Esophagus squamous epithelium (tissue), 5 donors: ENCODE data around the gene PRKCA. TPM values are rescaled to one million over a fixed set of nuclear protein-coding genes. Genes with fewer than 3 reads are reported as not detected.

Experiments used
- DNase-seq: peaks from one replicate; lab custom pipeline; 2025; lab: John Stamatoyannopoulos, UW
- H3K27ac ChIP-seq, 4 donors: fragments of 200-600 bp; sonication (generic); one replicate each; pipeline ENCODE4 v1.5.1; 2016 to 2019; ENCODE audit warnings: mild to moderate bottlenecking in 1 of 4
- H3K27me3 ChIP-seq, 4 donors: fragments of 200-600 bp; sonication (generic); 1 replicate in 3 of 4; 2 replicates in 1 of 4; pipeline versions ENCODE4 v1.5.1 to v1.6.0; 2017 to 2021; ENCODE audit warnings: antibody characterized with exemption in 1 of 4
- H3K36me3 ChIP-seq, 3 donors: fragments of 200-600 bp; sonication (generic); one replicate each; pipeline ENCODE4 v1.5.1; 2016 to 2019
- H3K4me1 ChIP-seq, 3 donors: fragments of 200-600 bp; sonication (generic); one replicate each; pipeline ENCODE4 v1.5.1; 2017 to 2019
- H3K4me3 ChIP-seq, 4 donors: fragments of 200-600 bp; sonication (generic); 1 replicate in 3 of 4; 2 replicates in 1 of 4; pipeline ENCODE4 v1.5.1; 2016 to 2019; ENCODE audit warnings: mild to moderate bottlenecking in 2 of 4, moderate library complexity in 1 of 4
- H3K9me3 ChIP-seq, 3 donors: fragments of 200-600 bp; sonication (generic); one replicate each; pipeline ENCODE4 v1.5.1; 2016 to 2019
- CTCF ChIP-seq, 6 experiments: fragments of 450-650 bp in 4 of 6; fragments of 200-600 bp in 2 of 6; sonication (generic) in 2 of 6; IDR thresholded peaks; one replicate each; pipeline ENCODE4 v1.5.1; 2016 to 2019; ENCODE audit warnings: antibody characterized with exemption in 6 of 6, mild to moderate bottlenecking in 4 of 6, moderate library complexity in 4 of 6
- POLR2A ChIP-seq, 4 donors: fragments of 450-650 bp; IDR thresholded peaks; one replicate each; pipeline ENCODE4 v1.6.1; 2017; ENCODE audit warnings: antibody characterized with exemption in 4 of 4, mild to moderate bottlenecking in 4 of 4, moderate library complexity in 3 of 4
- WGBS, 2 donors: methylation state at CpG; one replicate each; pipeline ENCODE4 v1.1.5; 2018; 5-methylcytosine and 5-hydroxymethylcytosine counted together
- intact Hi-C: fragments of 100-400 bp; cut with DNase I; formaldehyde crosslinking; loops from one replicate; pipeline ENCODE4 v1.15.0; 2022
- total RNA-seq, 4 donors: library from RNA; depleted of rRNA; stranded (reverse); fragments of >200 nt; gene quantifications; one replicate each; pipeline ENCODE4 v1.1.0, GENCODE V29; 2016
- donor health status: DM: yes; HTN: yes; CAD: no.

Gene PRKCA
- total RNA-seq, 4 donors from 2014 or later: 2.4 to 9.2 (median 4.2) TPM

GRCh38 chr17:66365903-66366302, 63.5 kb downstream of the PRKCA start:
- intact Hi-C loops: no loop called here
- H3K9me3 ChIP-seq: no peaks in the 10 kb centered on the region
- TF ChIP-seq POLR2A (IDR thresholded peaks at IDR 0.05) (no peak), CTCF (IDR thresholded peaks at IDR 0.05) (no peak)
- WGBS, 2 donors: 51 to 86% methylated on average over 2 of the region's 2 CpGs
- no peak for DNase-seq
- H3K4me3 ChIP-seq: no peak overlapping the region
- H3K27me3 ChIP-seq: peaks cover 0 to 11% (median 0%) of the 10 kb centered on the region in 4 donors
- no peaks in the 10 kb centered on the region for H3K36me3 ChIP-seq
- H3K27ac ChIP-seq: no peak overlapping the region
- H3K4me1 ChIP-seq: peaks cover 0 to 14% (median 0%) of the 10 kb centered on the region in 3 donors

- H3K4me1 ChIP-seq: peaks cover 0 to 14% (median 0%) of the 10 kb centered on the region in 3 donors
- no peak for TF ChIP-seq CTCF (IDR thresholded peaks at IDR 0.05)
- TF ChIP-seq POLR2A (IDR thresholded peaks at IDR 0.05): no peak
- no peak overlapping the region for H3K27ac ChIP-seq
- no peaks in the 10 kb centered on the region for H3K9me3 ChIP-seq
- intact Hi-C loops: no loop called here
- DNase-seq: no peak
- WGBS, 2 donors: 64 to 78% methylated on average over 2 of the region's 2 CpGs
- no peaks in the 10 kb centered on the region for H3K36me3 ChIP-seq
- no peak overlapping the region for H3K4me3 ChIP-seq
- peaks cover 0 to 11% (median 0%) of the 10 kb centered on the region in 4 donors for H3K27me3 ChIP-seq
Observed at GRCh38 chr17:66367107-66367506, 64.7 kb downstream of the PRKCA start.

GRCh38 chr17:66369830-66370229, 67.4 kb downstream of the PRKCA start:
- 83 to 92% methylated on average over 4 of the region's 4 CpGs for WGBS, 2 donors
- TF ChIP-seq CTCF (IDR thresholded peaks at IDR 0.05) (no peak), POLR2A (IDR thresholded peaks at IDR 0.05) (no peak)
- no peak overlapping the region for H3K27ac ChIP-seq
- H3K4me3 ChIP-seq: no peak overlapping the region
- H3K4me1 ChIP-seq: peaks cover 0 to 11% (median 0%) of the 10 kb centered on the region in 3 donors
- no peak for DNase-seq
- H3K36me3 ChIP-seq: no peaks in the 10 kb centered on the region
- no peaks in the 10 kb centered on the region for H3K9me3 ChIP-seq
- peaks cover 0 to 6% (median 0%) of the 10 kb centered on the region in 4 donors for H3K27me3 ChIP-seq
- intact Hi-C loops: no loop called here

GRCh38 chr17:66371561-66371960, 69.1 kb downstream of the PRKCA start:
- Histone ChIP-seq H3K4me3 (no peak overlapping the region), H3K9me3 (no peaks in the 10 kb centered on the region), H3K36me3 (no peaks in the 10 kb centered on the region), H3K4me1 (no peaks in the 10 kb centered on the region), H3K27me3 (peaks cover 0 to 6% (median 0%) of the 10 kb centered on the region in 4 donors), H3K27ac (no peak overlapping the region)
- TF ChIP-seq POLR2A (IDR thresholded peaks at IDR 0.05): no peak
- no peak for TF ChIP-seq CTCF (IDR thresholded peaks at IDR 0.05)
- intact Hi-C loops: no loop called here
- WGBS, 2 donors: 87 to 88% methylated on average over 7 of the region's 7 CpGs
- DNase-seq: no peak

GRCh38 chr17:66372182-66372581, 69.8 kb downstream of the PRKCA start:
- TF ChIP-seq POLR2A (IDR thresholded peaks at IDR 0.05) (no peak), CTCF (IDR thresholded peaks at IDR 0.05) (no peak)
- intact Hi-C loops: no loop called here
- WGBS, 2 donors: 80 to 91% methylated on average over 5 of the region's 5 CpGs

More at GRCh38 chr17:66372182-66372581, 69.8 kb downstream of the PRKCA start:
- Histone ChIP-seq H3K9me3 (no peaks in the 10 kb centered on the region), H3K4me3 (no peak overlapping the region), H3K27me3 (peaks cover 0 to 2% (median 0%) of the 10 kb centered on the region in 4 donors), H3K27ac (no peak overlapping the region), H3K4me1 (no peaks in the 10 kb centered on the region), H3K36me3 (no peaks in the 10 kb centered on the region)
- no peak for DNase-seq
